OCI-LY7 (cell line): ENCODE results near the gene CHRNB2. TPM values are rescaled to one million over a fixed set of nuclear protein-coding genes. Genes with fewer than 3 reads are reported as not detected.

ENCODE experiments used
- BruUV-seq: library from RNA; stranded (reverse); fragments of 400-500 nt; replicated peaks from 2 replicates; lab custom pipeline; 2021; lab: Mats Ljungman, UMichigan
- CTCF ChIA-PET: fragments of 300-600 bp; sonication (Branson Sonifier 250); formaldehyde crosslinking; loops from one replicate; lab custom pipeline; 2022; ENCODE audit warnings: antibody characterized with exemption; ENCODE audit not compliant: unreplicated experiment; lab: Charles Lee
- POLR2A ChIA-PET: fragments of 300-600 bp; sonication (Branson Sonifier 250); formaldehyde crosslinking; loops from one replicate; lab custom pipeline; 2022; ENCODE audit warnings: antibody characterized with exemption; lab: Charles Lee
- DNase-seq: peaks from one replicate; pipeline ENCODE4 v3.0.0-alpha.2; 2015; ENCODE audit warnings: low spot score
- H2AFZ ChIP-seq: fragments of 200-600 bp; sonication (generic), shearing (Covaris generic); 2 replicates; pipeline ENCODE4 v1.6.1; 2014; ENCODE audit warnings: mild to moderate bottlenecking, antibody characterized with exemption, low read length, moderate library complexity
- H3K27ac ChIP-seq: fragments of 200-600 bp; sonication (generic); 2 replicates; pipeline ENCODE4 v1.5.1; 2014; ENCODE audit warnings: mixed run types, low read depth, mild to moderate bottlenecking, moderate library complexity, low read length, inconsistent platforms; ENCODE audit not compliant: poor library complexity, severe bottlenecking
- H3K36me3 ChIP-seq: fragments of 200-600 bp; sonication (generic); 2 replicates; pipeline ENCODE4 v1.6.1; 2014; ENCODE audit warnings: mild to moderate bottlenecking, antibody characterized with exemption, low read length, moderate library complexity, mixed read lengths; ENCODE audit not compliant: insufficient read depth
- H3K4me1 ChIP-seq: fragments of 200-600 bp; sonication (generic); 2 replicates; pipeline ENCODE4 v1.5.1; 2014; ENCODE audit warnings: mild to moderate bottlenecking, low read length; ENCODE audit not compliant: insufficient read depth, poor library complexity, severe bottlenecking
- H3K4me2 ChIP-seq: fragments of 200-600 bp; sonication (generic); 2 replicates; pipeline ENCODE4 v1.6.1; 2014; ENCODE audit warnings: mild to moderate bottlenecking, low read length
- H3K4me3 ChIP-seq: fragments of 200-600 bp; sonication (generic); 2 replicates; pipeline ENCODE4 v1.5.1; 2014; ENCODE audit warnings: mild to moderate bottlenecking, low read depth, low read length; ENCODE audit not compliant: poor library complexity, severe bottlenecking
- H3K79me2 ChIP-seq: fragments of 200-600 bp; sonication (generic); 2 replicates; pipeline ENCODE4 v1.6.1; 2016; ENCODE audit warnings: low read depth, mild to moderate bottlenecking, low read length, moderate library complexity, mixed read lengths; ENCODE audit not compliant: insufficient read depth
- H3K9me2 ChIP-seq: fragments of 200-600 bp; sonication (generic); 2 replicates; pipeline ENCODE4 v1.6.1; 2016; ENCODE audit warnings: mild to moderate bottlenecking, low read length, mixed read lengths; ENCODE audit not compliant: insufficient read depth
- H3K9me3 ChIP-seq: fragments of 200-600 bp; sonication (generic); 2 replicates; pipeline ENCODE4 v1.6.1; 2014; ENCODE audit warnings: mild to moderate bottlenecking, mixed run types, low read length, mixed read lengths
- H4K20me1 ChIP-seq: fragments of 200-600 bp; sonication (generic); 2 replicates; pipeline ENCODE4 v1.6.1; 2014; ENCODE audit warnings: mild to moderate bottlenecking, antibody characterized with exemption, low read length, moderate library complexity, mixed read lengths; ENCODE audit not compliant: insufficient read depth
- CTCF ChIP-seq: fragments of 200-600 bp; sonication (generic); conservative IDR thresholded peaks from 2 replicates; pipeline ENCODE4 v1.5.1; 2014; ENCODE audit warnings: mild to moderate bottlenecking, antibody characterized with exemption, low read length, moderate library complexity, mixed read lengths
- EZH2phosphoT487 ChIP-seq: fragments of 200-600 bp; sonication (generic); IDR thresholded peaks from 2 replicates; pipeline ENCODE4 v1.6.1; 2018; ENCODE audit warnings: low read depth, borderline replicate concordance, mild to moderate bottlenecking, mixed run types, antibody characterized with exemption, low read length, moderate library complexity, mixed read lengths
- intact Hi-C: fragments of 100-400 bp; cut with micrococcal nuclease; formaldehyde crosslinking; loops from one replicate; pipeline ENCODE4 v1.10.0; 2022; ENCODE audit not compliant: unreplicated experiment
- total RNA-seq, 2 experiments: library from RNA; depleted of rRNA in 1 of 2; stranded (reverse); fragments of >200 nt in 1 of 2; shearing (Covaris generic) in 1 of 2; gene quantifications; 2 replicates each; pipeline ENCODE4 v1.2.3, GENCODE V29; 2014 to 2022

The CHRNB2 gene
- total RNA-seq, 2 experiments from 2014 or later: 0.13 to 0.42 TPM

GRCh38 chr1:154581766-154582165 lies 14.2 kb downstream of the CHRNB2 start:
- no peak for TF ChIP-seq CTCF
- no peak for TF ChIP-seq EZH2phosphoT487

GRCh38 chr1:154582885-154583284 lies 15.3 kb downstream of the CHRNB2 start:
- peaks cover 31% of the 10 kb centered on the region for H3K4me1 ChIP-seq
- no peaks in the 10 kb centered on the region for H3K9me3 ChIP-seq
- BruUV-seq: no TSS peak
- POLR2A ChIA-PET: no interaction called here
- intact Hi-C loops: no loop called here
- no peaks in the 10 kb centered on the region for H3K79me2 ChIP-seq
- CTCF ChIA-PET: no interaction called here
- TF ChIP-seq EZH2phosphoT487 (no peak), CTCF (no peak)
- H3K4me2 ChIP-seq: no peak overlapping the region
- no peak overlapping the region for H3K27ac ChIP-seq
- H4K20me1 ChIP-seq: no peaks in the 10 kb centered on the region
- H3K9me2 ChIP-seq: no peaks in the 10 kb centered on the region
- H3K36me3 ChIP-seq: peaks cover 99% of the 10 kb centered on the region
- H3K4me3 ChIP-seq: no peak overlapping the region
- no peak for DNase-seq
- H2AFZ ChIP-seq: no peak overlapping the region

More at GRCh38 chr1:154581766-154582165, 14.2 kb downstream of the CHRNB2 start:
- H3K4me2 ChIP-seq: no peak overlapping the region
- no peak overlapping the region for H3K27ac ChIP-seq
- H4K20me1 ChIP-seq: no peaks in the 10 kb centered on the region
- H3K9me3 ChIP-seq: no peaks in the 10 kb centered on the region
- H3K36me3 ChIP-seq: peaks cover 90% of the 10 kb centered on the region
- no peak overlapping the region for H3K4me3 ChIP-seq
- no peak overlapping the region for H2AFZ ChIP-seq
- H3K9me2 ChIP-seq: no peaks in the 10 kb centered on the region
- peaks cover 36% of the 10 kb centered on the region for H3K4me1 ChIP-seq
- no peak for DNase-seq
- ChIA-PET POLR2A (no interaction called here), CTCF (no interaction called here)
- no peaks in the 10 kb centered on the region for H3K79me2 ChIP-seq
- intact Hi-C loops: no loop called here
- no TSS peak for BruUV-seq

- no peak overlapping the region for H2AFZ ChIP-seq
- DNase-seq: no peak
- no peaks in the 10 kb centered on the region for H3K9me3 ChIP-seq
- no peaks in the 10 kb centered on the region for H3K9me2 ChIP-seq
- no peaks in the 10 kb centered on the region for H3K79me2 ChIP-seq
- intact Hi-C loops: no loop called here
- BruUV-seq: no TSS peak
- no peaks in the 10 kb centered on the region for H4K20me1 ChIP-seq
- ChIA-PET POLR2A (no interaction called here), CTCF (no interaction called here)
- H3K4me1 ChIP-seq: peaks cover 23% of the 10 kb centered on the region
- no peak overlapping the region for H3K4me3 ChIP-seq
- peak overlapping the region; percentile 36 for H3K27ac ChIP-seq
- H3K36me3 ChIP-seq: peaks cover 99% of the 10 kb centered on the region
- H3K4me2 ChIP-seq: no peak overlapping the region
- TF ChIP-seq CTCF (no peak), EZH2phosphoT487 (no peak)
Observed at GRCh38 chr1:154583773-154584172, 16.2 kb downstream of the CHRNB2 start.
